KG1 (cell line): Measurements from ENCODE around the gene PRR5.
"Not testable (repeated sequence)": the region's sequence is repeated elsewhere in the genome, so short reads cannot be mapped to it uniquely, and the experiment has no call there.

Experiments used
- DNase-seq: peaks from one replicate; lab custom pipeline; 2025; lab: John Stamatoyannopoulos, UW

The PRR5 gene

GRCh38 chr22:44701824-44702478 lies at the start of gene PRR5:
TSS of gene PRR5 (plus strand) at chr22:44702204. CDS start at chr22:44702475, 271 bp downstream.
- peak; percentile 53 for DNase-seq

DNA sequence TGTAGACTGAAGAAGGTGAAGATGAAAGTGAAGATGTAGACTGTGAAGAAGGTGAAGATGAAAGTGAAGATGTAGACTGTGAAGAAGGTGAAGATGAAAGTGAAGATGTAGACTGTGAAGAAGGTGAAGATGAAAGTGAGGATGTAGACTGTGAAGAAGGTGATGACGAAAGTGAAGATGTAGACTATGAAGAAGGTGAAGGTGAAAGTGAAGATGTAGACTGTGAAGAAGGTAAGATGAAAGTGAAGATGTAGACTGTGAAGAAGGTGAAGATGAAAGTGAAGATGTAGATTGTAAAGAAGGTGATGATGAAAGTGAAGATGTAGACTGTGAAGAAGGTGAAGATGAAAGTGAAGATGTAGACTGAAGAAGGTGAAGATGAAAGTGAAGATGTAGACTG lies 49.1 kb upstream of the PRR5 start:
- not testable (repeated sequence) for DNase-seq

DNA sequence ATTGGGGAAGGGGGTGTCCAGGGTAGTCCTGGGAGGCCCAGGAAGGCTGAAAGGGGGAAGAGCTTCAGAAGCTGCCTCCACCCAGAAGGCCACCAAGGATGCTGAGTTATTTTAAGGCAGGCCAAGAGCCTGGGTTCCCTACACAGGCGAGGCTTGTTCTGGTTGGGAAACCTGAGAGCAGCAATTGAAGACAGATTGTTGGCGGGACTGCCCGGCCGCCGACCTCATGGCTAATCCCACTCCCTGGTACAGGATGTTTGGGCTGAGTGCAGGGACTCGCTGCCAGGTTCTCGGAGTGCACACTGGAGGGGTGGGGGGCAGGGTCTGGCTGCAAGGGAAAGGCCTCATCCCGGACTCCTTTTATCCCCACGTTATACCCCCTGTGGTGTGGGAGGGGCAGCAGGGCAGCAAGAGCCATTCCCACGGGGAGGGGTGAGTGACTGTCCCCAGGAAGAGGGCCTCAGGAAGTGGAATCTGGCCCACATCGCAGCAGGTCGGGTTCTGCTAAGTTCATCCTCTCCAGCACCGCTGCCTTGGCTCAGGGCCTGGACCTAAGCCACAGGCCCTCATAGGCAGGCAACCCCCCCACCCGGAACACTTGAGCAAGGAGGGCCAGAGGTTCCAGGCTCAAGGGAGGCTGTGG lies 43.6 kb upstream of the PRR5 start:
- no peak for DNase-seq

GRCh38 chr22:44659140-44659539 lies 42.9 kb upstream of the PRR5 start:
- DNase-seq, result no peak

GRCh38 chr22:44660051-44660830 lies 41.8 kb upstream of the PRR5 start:
- no peak for DNase-seq

DNA sequence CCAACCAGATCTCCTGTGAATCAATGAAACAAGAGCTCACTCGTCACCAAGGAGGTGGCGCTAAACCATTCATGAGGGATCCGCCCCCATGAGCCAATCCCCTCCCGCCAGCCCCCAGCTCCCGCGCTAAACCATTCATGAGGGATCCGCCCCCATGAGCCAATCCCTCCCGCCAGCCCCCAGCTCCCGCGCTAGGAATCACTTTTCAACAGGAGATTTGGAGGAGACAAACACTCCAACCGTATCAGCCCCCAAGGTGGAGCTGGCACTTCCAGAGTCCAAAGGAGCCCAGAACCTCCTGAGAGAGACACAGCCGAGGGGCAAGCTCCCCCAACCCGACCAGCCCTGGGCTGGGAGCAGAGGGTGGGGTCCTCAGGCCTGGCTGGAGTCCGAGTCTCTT lies 40.9 kb upstream of the PRR5 start:
- no peak for DNase-seq

- DNase-seq, result no peak
Measured at GRCh38 chr22:44661659-44662569, 40.1 kb upstream of the PRR5 start.

DNA sequence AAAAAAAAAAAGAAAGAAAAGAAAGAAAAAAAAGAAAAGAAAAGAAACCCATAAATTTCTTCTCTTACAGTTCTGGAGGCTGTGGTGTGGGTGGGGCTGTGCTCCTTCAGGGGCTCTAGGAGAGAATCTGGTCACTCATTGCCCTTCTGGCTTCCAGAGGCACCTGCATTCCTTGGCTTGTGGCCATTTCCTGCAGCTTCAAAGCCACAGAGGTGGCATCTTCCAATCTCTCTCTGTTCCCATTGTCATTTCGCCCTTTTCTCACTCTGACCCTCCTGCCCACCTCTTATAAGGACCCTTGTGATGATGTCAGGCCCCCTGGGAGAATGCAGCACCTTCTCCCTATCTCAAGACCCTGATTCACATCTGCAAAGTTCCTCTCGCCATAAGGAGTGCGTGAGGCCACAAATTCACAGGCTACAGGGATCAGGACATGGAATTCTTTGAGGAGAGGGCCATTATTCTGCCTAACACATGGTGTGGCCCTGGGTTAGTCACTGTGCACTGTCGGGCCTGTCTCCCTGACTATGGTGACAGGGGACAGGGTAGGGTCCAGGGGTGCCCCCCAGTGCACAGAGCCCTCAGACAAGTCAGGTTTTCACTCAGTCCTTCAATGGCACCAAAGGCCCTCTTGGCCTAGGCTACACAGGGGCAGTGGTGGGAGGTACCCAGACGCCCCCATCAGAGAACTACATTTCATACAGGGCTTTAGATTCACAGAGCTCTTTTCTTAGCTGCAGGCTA lies 38.6 kb upstream of the PRR5 start:
- no peak for DNase-seq

GRCh38 chr22:44664149-44664548 lies 37.9 kb upstream of the PRR5 start:
- DNase-seq, result peak; percentile 91

DNA sequence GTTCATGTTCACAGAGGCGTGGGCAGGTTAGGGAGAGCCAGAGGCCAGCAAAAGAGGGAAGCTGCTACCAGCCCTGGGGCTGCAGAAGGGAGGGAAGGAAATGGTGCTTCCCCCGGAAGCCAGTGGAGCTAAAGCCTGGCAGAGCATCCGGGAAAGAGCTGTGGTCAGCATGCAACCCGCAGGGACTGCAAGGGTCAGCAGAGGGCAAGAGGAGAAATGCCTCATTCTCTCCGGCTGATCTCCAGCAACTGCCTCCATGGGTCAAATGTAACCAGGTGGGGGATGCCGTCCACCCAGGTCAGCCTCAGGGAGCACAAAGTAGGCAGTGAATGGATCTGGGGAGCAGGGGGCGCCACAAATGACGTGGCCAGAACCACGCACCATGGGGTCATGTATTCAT lies 36.9 kb upstream of the PRR5 start:
- DNase-seq, result no peak

DNA sequence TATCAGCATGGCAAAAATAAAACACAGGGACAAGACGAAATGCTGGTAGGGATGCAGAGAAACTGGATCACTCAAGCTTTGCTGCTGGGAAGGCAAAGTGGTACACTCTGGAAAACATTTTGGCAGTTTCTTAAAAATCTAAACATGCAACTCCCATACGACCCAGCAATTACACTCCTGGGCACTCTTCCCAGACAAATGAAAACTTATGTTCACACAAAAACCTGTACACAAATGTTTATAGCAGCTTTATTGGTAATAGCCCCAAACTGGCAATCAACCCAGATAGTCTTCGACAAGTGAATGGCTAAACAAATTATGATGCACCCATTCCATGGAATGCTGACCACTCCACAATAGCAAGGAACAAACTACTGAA lies 35.8 kb upstream of the PRR5 start:
- DNase-seq, result no peak

DNA sequence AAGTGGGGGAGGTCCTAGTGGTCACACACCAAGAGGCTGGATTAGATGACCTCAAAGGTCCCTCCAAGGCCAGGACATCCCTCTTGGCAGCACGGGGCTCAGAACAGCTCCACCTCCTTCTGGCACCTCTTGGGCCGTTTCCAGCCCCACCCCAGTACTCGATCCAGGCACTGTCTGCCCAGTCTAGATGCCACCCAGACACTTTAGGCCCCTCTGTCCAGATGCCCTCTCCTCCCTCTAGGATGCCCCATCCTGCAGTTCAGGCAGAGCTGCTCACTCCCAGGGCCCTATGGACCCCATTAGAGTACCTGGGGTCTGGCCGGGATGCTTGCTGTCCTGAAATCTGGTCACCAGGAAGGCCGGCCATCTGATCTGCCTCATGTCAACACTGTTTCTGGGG lies 34.7 kb upstream of the PRR5 start:
- no peak for DNase-seq

- no peak for DNase-seq
Measured at GRCh38 chr22:44667829-44668189, 34.2 kb upstream of the PRR5 start.

DNA sequence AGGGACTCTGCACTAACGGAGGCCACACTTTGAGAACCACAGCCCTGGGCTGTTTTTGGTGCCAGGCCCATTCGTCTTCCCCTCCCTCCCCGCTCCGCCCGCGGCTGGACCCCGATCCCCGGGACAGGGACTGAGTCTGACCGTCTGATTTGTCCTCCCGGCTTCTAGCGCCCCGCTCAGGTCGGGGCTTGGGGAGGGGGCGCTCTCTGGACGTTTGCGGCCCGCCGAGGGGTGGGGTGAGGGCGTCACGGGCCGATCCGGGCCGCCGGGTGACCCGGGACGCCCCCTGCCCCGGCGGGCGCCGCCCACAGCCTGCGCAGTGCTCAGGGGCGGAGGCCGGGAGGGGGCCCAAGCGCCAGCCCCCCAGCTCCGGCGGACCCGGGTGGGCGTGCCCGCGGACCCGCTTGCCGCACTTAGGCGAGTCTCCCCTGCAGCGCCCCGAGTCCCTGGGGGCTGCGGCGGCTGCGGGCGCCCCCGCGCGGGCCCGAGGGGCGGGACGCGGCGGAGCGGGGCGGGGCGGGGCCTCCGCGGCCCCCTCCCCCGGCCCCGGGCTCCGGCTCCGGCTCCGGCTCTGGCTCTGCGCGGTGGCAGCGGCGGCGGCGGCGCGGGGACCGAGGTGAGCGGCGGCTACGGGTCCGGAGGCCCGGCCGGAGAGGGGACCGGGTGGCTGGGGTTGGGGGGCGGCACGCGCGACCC lies 33.7 kb upstream of the PRR5 start:
- no peak for DNase-seq

DNA sequence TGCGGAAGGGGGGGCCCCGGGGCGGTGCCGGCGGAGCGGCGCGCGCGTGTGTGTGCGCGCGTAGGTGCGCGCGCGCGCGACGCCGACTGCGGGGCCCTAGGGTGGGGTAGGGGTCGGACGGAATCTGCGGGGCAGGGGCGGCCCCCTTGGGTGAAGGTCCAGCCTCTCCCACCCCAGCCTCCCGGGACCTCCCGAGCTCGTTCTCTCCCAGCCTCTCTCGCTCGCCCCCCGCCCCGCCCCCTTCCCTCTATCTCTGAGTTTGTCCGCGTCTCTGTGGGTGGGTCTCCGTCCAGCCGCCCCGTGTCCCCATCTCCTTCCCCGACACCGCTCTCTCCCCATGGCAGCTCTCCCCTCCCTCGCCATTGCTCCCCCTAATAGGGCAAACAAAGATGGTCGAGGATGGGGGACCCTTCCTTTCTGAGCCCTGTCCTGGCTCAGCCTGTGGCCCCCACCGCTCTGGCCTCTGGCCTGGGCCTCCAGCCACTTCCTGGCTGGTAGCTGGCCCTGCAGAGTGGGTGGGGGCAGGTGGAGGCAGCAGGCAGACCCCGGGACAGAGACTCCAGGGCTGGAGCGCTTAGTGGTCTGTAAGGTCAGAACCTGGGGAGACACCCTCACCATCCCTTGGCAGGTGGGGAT lies 33.0 kb upstream of the PRR5 start:
- DNase-seq, result no peak

- no peak for DNase-seq
Measured at GRCh38 chr22:44669561-44669976, 32.4 kb upstream of the PRR5 start.

DNA sequence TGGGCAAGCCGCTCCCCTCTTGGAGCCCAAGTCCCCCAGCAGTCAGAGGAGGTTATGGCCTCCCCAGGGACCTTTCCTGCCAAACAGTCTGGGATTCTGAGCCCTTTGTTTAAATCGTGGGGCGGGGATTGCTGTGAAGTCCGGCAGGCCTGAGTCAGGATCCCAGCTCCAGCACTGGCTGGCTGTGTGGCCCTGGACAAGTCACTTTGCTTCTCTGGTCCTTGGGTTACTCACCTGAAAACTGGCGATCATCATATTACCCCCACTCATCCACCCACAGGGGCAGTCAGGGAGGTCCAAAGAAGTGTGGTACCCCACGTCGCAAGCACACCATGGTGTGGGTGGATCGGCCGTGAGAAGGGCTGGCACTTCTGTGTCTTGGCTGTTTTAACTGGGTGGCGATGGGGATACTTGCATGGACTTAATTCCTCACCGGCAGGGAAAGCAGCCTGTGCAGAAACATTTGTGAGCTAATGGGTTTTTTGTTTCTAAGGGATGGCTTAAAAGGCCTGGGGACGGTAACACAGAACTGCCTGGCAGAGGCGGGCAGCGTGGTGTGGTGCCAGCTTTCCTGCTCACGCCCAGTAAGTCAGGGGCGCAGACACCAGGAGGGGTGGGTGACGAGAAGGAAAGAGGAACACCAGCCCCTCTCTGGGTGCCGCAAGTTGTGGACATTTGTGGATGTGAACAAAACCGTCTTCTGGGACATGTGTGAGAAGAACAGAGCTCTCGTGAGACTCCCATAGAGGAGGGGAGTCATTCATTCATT lies 31.6 kb upstream of the PRR5 start:
- DNase-seq, result no peak

DNA sequence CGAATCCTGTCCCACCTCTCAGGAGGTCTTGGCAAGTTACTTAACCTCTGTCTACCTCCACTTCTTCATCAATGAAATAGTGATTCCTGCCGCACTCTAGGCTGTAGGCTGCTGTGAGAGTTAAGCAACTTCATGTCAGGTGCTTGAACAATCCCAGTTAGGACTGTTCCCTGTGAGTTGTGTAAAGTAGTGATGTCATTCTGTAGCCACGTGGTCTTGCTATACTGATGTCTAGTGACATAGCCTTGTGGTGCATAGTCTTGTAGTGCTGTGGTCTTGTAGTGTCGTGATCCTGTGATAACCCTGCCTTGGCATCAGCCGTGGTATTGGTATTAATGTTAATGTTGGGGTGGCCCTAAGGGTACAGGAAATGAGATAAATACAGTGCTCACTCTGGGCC lies 30.3 kb upstream of the PRR5 start:
- no peak for DNase-seq

- no peak for DNase-seq
Measured at GRCh38 chr22:44672632-44673031, 29.4 kb upstream of the PRR5 start.

DNA sequence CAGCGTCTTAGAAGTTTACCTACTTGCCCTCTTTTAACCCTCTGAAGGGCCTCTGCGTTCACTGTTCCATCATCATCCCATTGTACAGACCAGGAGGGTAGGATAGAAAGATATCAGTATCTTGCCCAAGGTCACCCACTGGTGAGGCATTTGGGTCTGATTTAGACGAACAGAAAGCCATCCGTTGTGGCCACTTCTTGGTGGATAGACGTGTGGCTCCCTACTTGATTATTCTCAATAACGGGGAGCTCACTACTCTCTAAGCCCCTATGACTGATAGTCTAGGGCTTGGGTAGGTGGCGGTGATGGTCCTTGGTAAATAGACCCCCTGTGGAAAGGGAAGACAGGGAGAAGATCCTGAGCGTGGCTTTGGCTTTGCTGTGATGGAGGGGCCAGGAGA lies 28.6 kb upstream of the PRR5 start:
- DNase-seq, result no peak
